GM23338 (cell line): ENCODE measurements around the gene RAB25. TPM values are rescaled to one million over a fixed set of nuclear protein-coding genes. Genes with fewer than 3 reads are reported as not detected.

ENCODE experiments used
- ATAC-seq: fragments of 200-7000 bp; cut with Tn5 transposase; 3 replicates; pipeline ENCODE4 v1.9.1; 2020
- DNase-seq: peaks from one replicate; pipeline ENCODE4 v3.0.0-alpha.2; 2015; ENCODE audit warnings: low spot score
- H2AFZ ChIP-seq: fragments of 200-600 bp; sonication (generic); 2 replicates; pipeline ENCODE4 v1.8.0; 2016; ENCODE audit warnings: antibody characterized with exemption, mild to moderate bottlenecking, moderate library complexity
- H3F3A ChIP-seq: fragments of 200-600 bp; sonication (generic); replicated peaks from 2 replicates; pipeline ENCODE4 v1.8.0; 2017; ENCODE audit warnings: antibody characterized with exemption, mixed run types, low read depth
- H3K27ac ChIP-seq: fragments of 200-600 bp; sonication (generic); 2 replicates; pipeline ENCODE4 v1.6.1; 2016; ENCODE audit warnings: low read depth
- H3K27me3 ChIP-seq: fragments of 200-600 bp; sonication (generic); 2 replicates; pipeline ENCODE4 v1.8.0; 2016; ENCODE audit warnings: mild to moderate bottlenecking, mixed run types, moderate library complexity; ENCODE audit not compliant: insufficient read depth
- H3K36me3 ChIP-seq: fragments of 200-600 bp; sonication (generic); 2 replicates; pipeline ENCODE4 v1.8.0; 2016; ENCODE audit warnings: mild to moderate bottlenecking; ENCODE audit not compliant: insufficient read depth
- H3K4me1 ChIP-seq: fragments of 200-600 bp; sonication (generic); 2 replicates; pipeline ENCODE4 v1.8.0; 2016; ENCODE audit warnings: mild to moderate bottlenecking, moderate library complexity; ENCODE audit not compliant: insufficient read depth
- H3K4me2 ChIP-seq: fragments of 200-600 bp; sonication (generic); 2 replicates; pipeline ENCODE4 v1.7.1; 2017; ENCODE audit warnings: mixed run types
- H3K4me3 ChIP-seq: fragments of 200-600 bp; sonication (generic); 2 replicates; pipeline ENCODE4 v1.6.1; 2016; ENCODE audit warnings: mixed run types
- H3K79me2 ChIP-seq: fragments of 200-600 bp; sonication (generic); replicated peaks from 2 replicates; pipeline ENCODE4 v1.8.0; 2017; ENCODE audit warnings: mild to moderate bottlenecking; ENCODE audit not compliant: insufficient read depth
- H3K9me2 ChIP-seq: fragments of 200-600 bp; sonication (generic); 2 replicates; pipeline ENCODE4 v1.8.0; 2017; ENCODE audit not compliant: insufficient read depth
- H4K20me1 ChIP-seq: fragments of 200-600 bp; sonication (generic); replicated peaks from 2 replicates; pipeline ENCODE4 v1.8.0; 2017; ENCODE audit warnings: mild to moderate bottlenecking; ENCODE audit not compliant: insufficient read depth
- H3K27ac Mint-ChIP-seq: 2 replicates; pipeline ENCODE4 v1.8.0; 2020; ENCODE audit warnings: inconsistent platforms, mild to moderate bottlenecking, moderate library complexity, mixed read lengths
- H3K27me3 Mint-ChIP-seq: 3 replicates; pipeline ENCODE4 v1.8.0; 2022; ENCODE audit warnings: low read depth, mild to moderate bottlenecking, moderate library complexity, mixed read lengths, inconsistent platforms; ENCODE audit not compliant: insufficient read depth, poor library complexity
- H3K36me3 Mint-ChIP-seq: 3 replicates; pipeline ENCODE4 v1.8.0; 2021; ENCODE audit warnings: low read depth, mild to moderate bottlenecking, inconsistent platforms, moderate library complexity, mixed read lengths
- H3K4me1 Mint-ChIP-seq: 3 replicates; pipeline ENCODE4 v1.8.0; 2020; ENCODE audit warnings: mild to moderate bottlenecking, inconsistent platforms, mixed read lengths
- H3K4me3 Mint-ChIP-seq: 3 replicates; pipeline ENCODE4 v1.8.0; 2021; ENCODE audit warnings: moderate library complexity, mild to moderate bottlenecking, inconsistent platforms, mixed read lengths
- H3K9me3 Mint-ChIP-seq: 3 replicates; pipeline ENCODE4 v1.8.0; 2020; ENCODE audit warnings: moderate library complexity, mild to moderate bottlenecking, inconsistent platforms, mixed read lengths
- CREB1 ChIP-seq: fragments of 250-450 bp; sonication (Bioruptor Pico); IDR thresholded peaks from 2 replicates; pipeline ENCODE4 v1.5.0; 2020; ENCODE audit warnings: low read depth, mild to moderate bottlenecking, moderate library complexity
- EZH2 ChIP-seq: fragments of 200-600 bp; sonication (generic); IDR thresholded peaks from one replicate; pipeline ENCODE4 v1.8.0; 2017; ENCODE audit warnings: antibody characterized with exemption, mild to moderate bottlenecking, low read depth; ENCODE audit not compliant: unreplicated experiment
- EZH2phosphoT487 ChIP-seq: fragments of 200-600 bp; sonication (generic); IDR thresholded peaks from one replicate; pipeline ENCODE4 v1.8.1; 2018; ENCODE audit warnings: antibody characterized with exemption; ENCODE audit not compliant: unreplicated experiment
- NANOG ChIP-seq: IDR thresholded peaks from 2 replicates; pipeline ENCODE4 v1.6.1; 2016; ENCODE audit warnings: antibody characterized with exemption, borderline replicate concordance
- POLR2AphosphoS5 ChIP-seq: IDR thresholded peaks from 2 replicates; pipeline ENCODE4 v1.6.1; 2016; ENCODE audit warnings: antibody characterized with exemption, low read depth
- STAT1 ChIP-seq: IDR thresholded peaks from one replicate; pipeline ENCODE4 v1.6.1; 2016; ENCODE audit warnings: antibody characterized with exemption; ENCODE audit not compliant: unreplicated experiment
- ZNF114 ChIP-seq: fragments of 250-450 bp; sonication (Bioruptor Pico); IDR thresholded peaks from 2 replicates; pipeline ENCODE4 v1.5.0; 2020; ENCODE audit warnings: mild to moderate bottlenecking, moderate library complexity
- ZNF331 ChIP-seq: fragments of 250-450 bp; sonication (Bioruptor Pico); IDR thresholded peaks from 2 replicates; pipeline ENCODE4 v1.5.0; 2020; ENCODE audit warnings: low read depth, mild to moderate bottlenecking, moderate library complexity
- polyA plus RNA-seq: library from polyadenylated mRNA; unstranded; fragments of >200 nt; fragmentation: Nextera tagmentation; extraction: Ambion mirVana; gene quantifications from 2 replicates; pipeline ENCODE4 v1.2.1, GENCODE V29; 2016
- total RNA-seq: library from RNA; depleted of rRNA; stranded (reverse); fragments of >200 nt; shearing (Covaris generic); gene quantifications from 2 replicates; pipeline ENCODE4 v1.2.3, GENCODE V29; 2014
- TF ChIP-seq, protein P1 (sequence below): fragments of 250-450 bp; sonication (Bioruptor Pico); IDR thresholded peaks from 2 replicates; pipeline ENCODE4 v1.5.0; 2020; ENCODE audit warnings: mild to moderate bottlenecking, moderate library complexity
- TF ChIP-seq, protein P2 (sequence below), 2 experiments: fragments of 200-600 bp in 1 of 2; sonication (generic) in 1 of 2; conservative IDR thresholded peaks; 2 replicates each; pipeline versions ENCODE4 v1.5.1 to v1.6.1; 2016 to 2017; ENCODE audit warnings: antibody characterized with exemption in 2 of 2, low read depth in 2 of 2, mild to moderate bottlenecking in 2 of 2, moderate library complexity in 1 of 2

RAB25 gene
- total and polyA plus RNA-seq, 2 experiments from 2014 or later = 30.0 to 42.7 TPM

DNA sequence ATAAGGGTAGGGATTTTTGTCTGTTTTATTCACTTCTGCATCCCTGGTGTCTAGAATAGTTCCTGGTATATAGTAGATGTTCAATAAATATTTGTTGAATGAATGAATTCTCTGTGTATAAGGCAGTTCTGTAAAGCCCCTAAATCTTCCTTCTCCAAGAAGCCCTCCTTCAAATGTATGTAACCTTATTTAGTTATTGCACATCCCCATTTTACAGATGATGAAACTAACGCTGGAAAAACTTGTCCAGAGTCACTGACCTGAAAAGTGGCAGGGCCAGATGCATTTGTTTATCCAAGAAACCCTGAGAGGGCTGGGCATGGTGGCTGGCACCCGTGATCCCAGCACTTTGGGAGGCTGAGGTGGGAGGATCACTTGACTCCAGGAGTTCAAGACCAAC lies 49.3 kb downstream of the RAB25 start:
- TF ChIP-seq ZNF331 (CRISPR knock-in tag) (no peak), ZNF114 (no peak), STAT1 (no peak), CREB1 (CRISPR knock-in tag) (no peak)
- TF ChIP-seq, protein P1, sequence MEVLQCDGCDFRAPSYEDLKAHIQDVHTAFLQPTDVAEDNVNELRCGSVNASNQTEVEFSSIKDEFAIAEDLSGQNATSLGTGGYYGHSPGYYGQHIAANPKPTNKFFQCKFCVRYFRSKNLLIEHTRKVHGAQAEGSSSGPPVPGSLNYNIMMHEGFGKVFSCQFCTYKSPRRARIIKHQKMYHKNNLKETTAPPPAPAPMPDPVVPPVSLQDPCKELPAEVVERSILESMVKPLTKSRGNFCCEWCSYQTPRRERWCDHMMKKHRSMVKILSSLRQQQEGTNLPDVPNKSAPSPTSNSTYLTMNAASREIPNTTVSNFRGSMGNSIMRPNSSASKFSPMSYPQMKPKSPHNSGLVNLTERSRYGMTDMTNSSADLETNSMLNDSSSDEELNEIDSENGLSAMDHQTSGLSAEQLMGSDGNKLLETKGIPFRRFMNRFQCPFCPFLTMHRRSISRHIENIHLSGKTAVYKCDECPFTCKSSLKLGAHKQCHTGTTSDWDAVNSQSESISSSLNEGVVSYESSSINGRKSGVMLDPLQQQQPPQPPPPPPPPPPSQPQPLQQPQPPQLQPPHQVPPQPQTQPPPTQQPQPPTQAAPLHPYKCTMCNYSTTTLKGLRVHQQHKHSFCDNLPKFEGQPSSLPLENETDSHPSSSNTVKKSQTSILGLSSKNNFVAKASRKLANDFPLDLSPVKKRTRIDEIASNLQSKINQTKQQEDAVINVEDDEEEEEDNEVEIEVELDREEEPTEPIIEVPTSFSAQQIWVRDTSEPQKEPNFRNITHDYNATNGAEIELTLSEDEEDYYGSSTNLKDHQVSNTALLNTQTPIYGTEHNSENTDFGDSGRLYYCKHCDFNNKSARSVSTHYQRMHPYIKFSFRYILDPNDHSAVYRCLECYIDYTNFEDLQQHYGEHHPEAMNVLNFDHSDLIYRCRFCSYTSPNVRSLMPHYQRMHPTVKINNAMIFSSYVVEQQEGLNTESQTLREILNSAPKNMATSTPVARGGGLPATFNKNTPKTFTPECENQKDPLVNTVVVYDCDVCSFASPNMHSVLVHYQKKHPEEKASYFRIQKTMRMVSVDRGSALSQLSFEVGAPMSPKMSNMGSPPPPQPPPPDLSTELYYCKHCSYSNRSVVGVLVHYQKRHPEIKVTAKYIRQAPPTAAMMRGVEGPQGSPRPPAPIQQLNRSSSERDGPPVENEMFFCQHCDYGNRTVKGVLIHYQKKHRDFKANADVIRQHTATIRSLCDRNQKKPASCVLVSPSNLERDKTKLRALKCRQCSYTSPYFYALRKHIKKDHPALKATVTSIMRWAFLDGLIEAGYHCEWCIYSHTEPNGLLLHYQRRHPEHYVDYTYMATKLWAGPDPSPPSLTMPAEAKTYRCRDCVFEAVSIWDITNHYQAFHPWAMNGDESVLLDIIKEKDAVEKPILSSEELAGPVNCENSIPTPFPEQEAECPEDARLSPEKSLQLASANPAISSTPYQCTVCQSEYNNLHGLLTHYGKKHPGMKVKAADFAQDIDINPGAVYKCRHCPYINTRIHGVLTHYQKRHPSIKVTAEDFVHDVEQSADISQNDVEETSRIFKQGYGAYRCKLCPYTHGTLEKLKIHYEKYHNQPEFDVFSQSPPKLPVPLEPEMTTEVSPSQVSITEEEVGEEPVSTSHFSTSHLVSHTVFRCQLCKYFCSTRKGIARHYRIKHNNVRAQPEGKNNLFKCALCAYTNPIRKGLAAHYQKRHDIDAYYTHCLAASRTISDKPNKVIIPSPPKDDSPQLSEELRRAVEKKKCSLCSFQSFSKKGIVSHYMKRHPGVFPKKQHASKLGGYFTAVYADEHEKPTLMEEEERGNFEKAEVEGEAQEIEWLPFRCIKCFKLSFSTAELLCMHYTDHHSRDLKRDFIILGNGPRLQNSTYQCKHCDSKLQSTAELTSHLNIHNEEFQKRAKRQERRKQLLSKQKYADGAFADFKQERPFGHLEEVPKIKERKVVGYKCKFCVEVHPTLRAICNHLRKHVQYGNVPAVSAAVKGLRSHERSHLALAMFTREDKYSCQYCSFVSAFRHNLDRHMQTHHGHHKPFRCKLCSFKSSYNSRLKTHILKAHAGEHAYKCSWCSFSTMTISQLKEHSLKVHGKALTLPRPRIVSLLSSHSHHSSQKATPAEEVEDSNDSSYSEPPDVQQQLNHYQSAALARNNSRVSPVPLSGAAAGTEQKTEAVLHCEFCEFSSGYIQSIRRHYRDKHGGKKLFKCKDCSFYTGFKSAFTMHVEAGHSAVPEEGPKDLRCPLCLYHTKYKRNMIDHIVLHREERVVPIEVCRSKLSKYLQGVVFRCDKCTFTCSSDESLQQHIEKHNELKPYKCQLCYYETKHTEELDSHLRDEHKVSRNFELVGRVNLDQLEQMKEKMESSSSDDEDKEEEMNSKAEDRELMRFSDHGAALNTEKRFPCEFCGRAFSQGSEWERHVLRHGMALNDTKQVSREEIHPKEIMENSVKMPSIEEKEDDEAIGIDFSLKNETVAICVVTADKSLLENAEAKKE (CRISPR knock-in tag) = no peak
- no peaks in the 10 kb centered on the region for H3K79me2 ChIP-seq
- Mint-ChIP-seq H3K27ac (no peak overlapping the region), H3K9me3 (no peaks in the 10 kb centered on the region), H3K4me3 (no peak overlapping the region), H3K27me3 (peaks cover 41% of the 10 kb centered on the region), H3K36me3 (no peaks in the 10 kb centered on the region), H3K4me1 (peaks cover 40% of the 10 kb centered on the region)
- no peak overlapping the region for H3K27ac ChIP-seq
- no peaks in the 10 kb centered on the region for H3K36me3 ChIP-seq
- peaks cover 7% of the 10 kb centered on the region; the same call in 1 of the 2 replicates for H3K27me3 ChIP-seq
- H3K9me2 ChIP-seq = no peaks in the 10 kb centered on the region
- no peak overlapping the region for H3K4me2 ChIP-seq
- no peak overlapping the region for H2AFZ ChIP-seq
- H3K4me1 ChIP-seq = peaks cover 35% of the 10 kb centered on the region
- DNase-seq (no peak), ATAC-seq (no peak)
- peaks cover 5% of the 10 kb centered on the region; the same call in 1 of the 2 replicates for H4K20me1 ChIP-seq
- H3F3A ChIP-seq = peaks cover 38% of the 10 kb centered on the region
- H3K4me3 ChIP-seq = no peak overlapping the region

DNA sequence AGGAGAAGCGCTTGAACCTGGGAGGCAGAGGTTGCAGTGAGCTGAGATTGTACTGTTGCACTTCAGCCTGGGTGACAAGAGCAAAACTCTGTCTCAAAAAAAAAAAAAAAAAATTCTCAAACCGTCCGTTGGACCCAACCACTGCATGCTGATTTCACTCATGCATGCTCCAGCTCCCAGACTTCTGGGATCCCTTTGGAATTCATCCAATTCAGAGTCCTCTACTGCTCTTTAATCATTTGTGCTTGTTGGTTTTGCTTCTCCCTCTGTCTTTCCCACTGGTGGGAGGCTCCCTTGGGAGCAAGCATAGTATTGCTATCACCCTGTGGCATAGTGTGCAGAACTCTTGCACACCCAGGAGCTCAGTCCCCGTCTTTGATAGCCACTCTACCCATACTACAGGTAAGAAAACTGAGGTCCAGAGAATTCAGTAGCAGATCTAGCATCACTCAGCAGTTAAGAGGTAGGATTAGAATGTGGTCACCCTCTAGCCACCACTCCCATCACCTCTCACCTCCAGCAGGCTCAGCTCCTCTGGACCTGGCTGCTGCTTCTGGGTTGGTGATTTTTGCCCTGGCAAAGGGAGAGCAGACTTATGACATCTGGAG lies 50.5 kb downstream of the RAB25 start:
- Histone ChIP-seq H4K20me1 (peaks cover 5% of the 10 kb centered on the region; the same call in 1 of the 2 replicates), H3K4me1 (peaks cover 31% of the 10 kb centered on the region), H3F3A (peaks cover 34% of the 10 kb centered on the region), H3K4me3 (no peak overlapping the region), H3K79me2 (peaks cover 2% of the 10 kb centered on the region), H3K4me2 (no peak overlapping the region), H3K27ac (no peak overlapping the region), H3K36me3 (no peaks in the 10 kb centered on the region), H3K27me3 (peaks cover 12% of the 10 kb centered on the region; the same call in 1 of the 2 replicates), H3K9me2 (no peaks in the 10 kb centered on the region), H2AFZ (no peak overlapping the region)
- peaks cover 38% of the 10 kb centered on the region for H3K27me3 Mint-ChIP-seq
- ATAC-seq (no peak), DNase-seq (no peak)
- H3K27ac Mint-ChIP-seq = no peak overlapping the region
- H3K9me3 Mint-ChIP-seq = no peaks in the 10 kb centered on the region
- no peaks in the 10 kb centered on the region for H3K36me3 Mint-ChIP-seq
- H3K4me3 Mint-ChIP-seq = no peak overlapping the region; the same call in 2 of the 3 replicates
- H3K4me1 Mint-ChIP-seq = peaks cover 43% of the 10 kb centered on the region
- TF ChIP-seq, protein P2, sequence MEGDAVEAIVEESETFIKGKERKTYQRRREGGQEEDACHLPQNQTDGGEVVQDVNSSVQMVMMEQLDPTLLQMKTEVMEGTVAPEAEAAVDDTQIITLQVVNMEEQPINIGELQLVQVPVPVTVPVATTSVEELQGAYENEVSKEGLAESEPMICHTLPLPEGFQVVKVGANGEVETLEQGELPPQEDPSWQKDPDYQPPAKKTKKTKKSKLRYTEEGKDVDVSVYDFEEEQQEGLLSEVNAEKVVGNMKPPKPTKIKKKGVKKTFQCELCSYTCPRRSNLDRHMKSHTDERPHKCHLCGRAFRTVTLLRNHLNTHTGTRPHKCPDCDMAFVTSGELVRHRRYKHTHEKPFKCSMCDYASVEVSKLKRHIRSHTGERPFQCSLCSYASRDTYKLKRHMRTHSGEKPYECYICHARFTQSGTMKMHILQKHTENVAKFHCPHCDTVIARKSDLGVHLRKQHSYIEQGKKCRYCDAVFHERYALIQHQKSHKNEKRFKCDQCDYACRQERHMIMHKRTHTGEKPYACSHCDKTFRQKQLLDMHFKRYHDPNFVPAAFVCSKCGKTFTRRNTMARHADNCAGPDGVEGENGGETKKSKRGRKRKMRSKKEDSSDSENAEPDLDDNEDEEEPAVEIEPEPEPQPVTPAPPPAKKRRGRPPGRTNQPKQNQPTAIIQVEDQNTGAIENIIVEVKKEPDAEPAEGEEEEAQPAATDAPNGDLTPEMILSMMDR (conservative IDR thresholded peaks at IDR 0.05; ENCODE audit: low read depth in 2 of 2) = no peak
- no peak for TF ChIP-seq POLR2AphosphoS5
- TF ChIP-seq NANOG = no peak
- TF ChIP-seq STAT1 = no peak
- no peak for TF ChIP-seq EZH2phosphoT487
- no peak for TF ChIP-seq EZH2
